Heart left ventricle (tissue), 16 donors: ENCODE data around the gene USP54. TPM values are rescaled to one million over a fixed set of nuclear protein-coding genes. Genes with fewer than 3 reads are reported as not detected.

Source experiments
- ATAC-seq, 4 donors: fragments of 200-7000 bp; cut with Tn5 transposase; one replicate each; pipeline ENCODE4 v1.9.1; 2020 to 2022; ENCODE audit warnings: moderate library complexity in 4 of 4, mild to moderate bottlenecking in 3 of 4, moderate number of reproducible peaks in 1 of 4
- DNase-seq, 5 donors: peaks; one replicate each; pipeline ENCODE4 v3.0.0-alpha.2; 2020
- H3K27ac ChIP-seq, 12 donors: fragments of 200-600 bp; sonication (generic) in 4 of 12; one replicate each; pipeline versions ENCODE4 v1.5.0 to v1.8.0; 2016 to 2022; ENCODE audit warnings: mild to moderate bottlenecking in 2 of 12
- H3K27me3 ChIP-seq, 9 donors: fragments of 200-600 bp; sonication (generic) in 2 of 9; one replicate each; pipeline versions ENCODE4 v1.5.1 to v1.8.0; 2016 to 2022; ENCODE audit warnings: mild to moderate bottlenecking in 3 of 9
- H3K36me3 ChIP-seq, 9 donors: fragments of 200-600 bp; sonication (generic) in 2 of 9; one replicate each; pipeline versions ENCODE4 v1.5.0 to v1.8.0; 2018 to 2022; ENCODE audit warnings: mild to moderate bottlenecking in 2 of 9
- H3K4me1 ChIP-seq, 12 donors: fragments of 200-600 bp; sonication (generic) in 4 of 12; one replicate each; pipeline versions ENCODE4 v1.5.0 to v1.8.0; 2016 to 2022; ENCODE audit warnings: mild to moderate bottlenecking in 3 of 12
- H3K4me3 ChIP-seq, 12 donors: fragments of 200-600 bp; sonication (generic) in 4 of 12; one replicate each; pipeline versions ENCODE4 v1.5.0 to v1.8.0; 2017 to 2022; ENCODE audit warnings: mild to moderate bottlenecking in 9 of 12, moderate library complexity in 4 of 12
- H3K9me3 ChIP-seq, 12 donors: fragments of 200-600 bp; sonication (generic) in 4 of 12; one replicate each; pipeline versions ENCODE4 v1.5.0 to v1.8.0; 2016 to 2022; ENCODE audit warnings: mild to moderate bottlenecking in 1 of 12
- POLR2A ChIP-seq, 2 donors: fragments of 450-650 bp; IDR thresholded peaks; one replicate each; pipeline ENCODE4 v1.6.1; 2017; ENCODE audit warnings: antibody characterized with exemption in 2 of 2, mild to moderate bottlenecking in 2 of 2, moderate library complexity in 2 of 2
- WGBS, 4 donors: extraction: QIAGEN DNeasy Blood & Tissue Kit in 2 of 4; methylation state at CpG; one replicate each; pipeline versions ENCODE4 v1.1.5 to v1.1.7; 2013 to 2018; 5-methylcytosine and 5-hydroxymethylcytosine counted together
- intact Hi-C, 10 donors: fragments of 100-400 bp; cut with DNase I; formaldehyde crosslinking; loops; one replicate each; pipeline versions ENCODE4 v1.11.1 to v1.14.2; 2022
- polyA plus RNA-seq, 2 donors: library from polyadenylated mRNA; stranded (reverse); fragments of 200-250 nt; gene quantifications; one replicate each; pipeline ENCODE4 v1.2.3, GENCODE V29; 2013
- total RNA-seq, 9 donors: library from RNA; depleted of rRNA in 2 of 9; stranded (reverse); fragments of >200 nt in 2 of 9; fragmentation: NEBNext Ultra II Directional in 3 of 9; extraction: Animal tissue kit (Norgen Biotek cat#: 25700) in 3 of 9; gene quantifications; one replicate each; pipeline versions ENCODE4 v1.1.0 to v1.2.4, GENCODE V29; 2016 to 2023
- TF ChIP-seq, protein P1 (sequence below), 12 donors: fragments of 200-600 bp; sonication (generic) in 4 of 12; IDR thresholded peaks; one replicate each; pipeline versions ENCODE4 v1.5.0 to v1.8.0; 2018 to 2022; ENCODE audit warnings: antibody characterized with exemption in 12 of 12, mild to moderate bottlenecking in 5 of 12
- donor health status: ischemic (EF 13 %, LVEDD 7.1; RV severe dilation, severe dysfunction).
- donor health status: healthy with polysubstance abuse.
- donor health status: DM: no; HTN: yes; CAD: no.
- donor health status: DM: no; HTN: no; CAD: no.
- donor health status: ischemic (EF 25% LVEDD 6.9; RV normal size, moderate dysfunction).
- donor health status: ischemic (EF 25% LVEDD 5.7; RV mildly dilated, moderate dysfunction).
- donor health status: healthy.
- donor health status: DM: yes; HTN: yes; CAD: no.
- donor health status: ischemic (EF 35%, LVEDD 5.7; RV mildly dilated, moderate dysfunction).
- donor health status: nonischemic (EF 11% LVEDD 7.7; RV severe dilation, severe dysfunction).
- donor health status: DM: yes; HTN: yes; CAD: no.
- donor health status: PGD.
- donor health status: ischemic (EF 29% LVEDD 5.4; RV normal size, mild dysfunction).
- donor health status: nonischemic (EF 23%, LVEDD 6.1; RV moderate dilation, normal function).

Gene USP54
- total and polyA plus RNA-seq, 11 donors, result 9.1 to 37.3 (median 18.4) TPM

DNA sequence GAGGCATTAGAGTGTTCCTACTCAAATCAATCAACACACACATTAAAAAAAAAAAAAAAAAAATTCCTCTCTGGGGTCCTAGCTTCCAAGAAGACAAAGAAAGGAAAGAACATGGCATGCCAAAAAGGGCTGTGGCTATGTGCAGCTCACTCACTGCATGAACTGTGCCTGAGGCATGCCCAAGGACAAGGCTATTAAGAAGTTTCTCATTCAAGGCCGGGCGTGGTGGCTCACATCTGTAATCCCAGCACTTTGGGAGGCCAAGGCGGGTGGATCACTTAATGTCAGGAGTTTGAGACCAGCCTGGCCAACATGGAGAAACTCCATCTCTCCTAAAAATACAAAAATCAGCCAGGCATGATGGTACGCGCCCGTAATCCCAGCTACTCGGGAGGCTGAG is 53.4 kb downstream of the USP54 start:
- TF ChIP-seq POLR2A (IDR thresholded peaks at IDR 0.05), result no peak
- TF ChIP-seq, protein P1, sequence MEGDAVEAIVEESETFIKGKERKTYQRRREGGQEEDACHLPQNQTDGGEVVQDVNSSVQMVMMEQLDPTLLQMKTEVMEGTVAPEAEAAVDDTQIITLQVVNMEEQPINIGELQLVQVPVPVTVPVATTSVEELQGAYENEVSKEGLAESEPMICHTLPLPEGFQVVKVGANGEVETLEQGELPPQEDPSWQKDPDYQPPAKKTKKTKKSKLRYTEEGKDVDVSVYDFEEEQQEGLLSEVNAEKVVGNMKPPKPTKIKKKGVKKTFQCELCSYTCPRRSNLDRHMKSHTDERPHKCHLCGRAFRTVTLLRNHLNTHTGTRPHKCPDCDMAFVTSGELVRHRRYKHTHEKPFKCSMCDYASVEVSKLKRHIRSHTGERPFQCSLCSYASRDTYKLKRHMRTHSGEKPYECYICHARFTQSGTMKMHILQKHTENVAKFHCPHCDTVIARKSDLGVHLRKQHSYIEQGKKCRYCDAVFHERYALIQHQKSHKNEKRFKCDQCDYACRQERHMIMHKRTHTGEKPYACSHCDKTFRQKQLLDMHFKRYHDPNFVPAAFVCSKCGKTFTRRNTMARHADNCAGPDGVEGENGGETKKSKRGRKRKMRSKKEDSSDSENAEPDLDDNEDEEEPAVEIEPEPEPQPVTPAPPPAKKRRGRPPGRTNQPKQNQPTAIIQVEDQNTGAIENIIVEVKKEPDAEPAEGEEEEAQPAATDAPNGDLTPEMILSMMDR (IDR thresholded peaks at IDR 0.05), result no peak
- Histone ChIP-seq H3K9me3 (no peaks in the 10 kb centered on the region), H3K4me1 (no peaks in the 10 kb centered on the region), H3K4me3 (no peak overlapping the region), H3K27me3 (no peaks in the 10 kb centered on the region), H3K27ac (no peak overlapping the region), H3K36me3 (peaks cover 0 to 83% (median 32%) of the 10 kb centered on the region in 9 donors)
- ATAC-seq (no peak), DNase-seq (no peak)
- intact Hi-C loops, result loop anchor here in 1 of 10 donors (5.0 kb wide), 1 partner anchor 85 kb away; no protein-coding TSS in a partner anchor
- 94 to 98% (median 97%) methylated on average over 7 of the region's 7 CpGs for WGBS, 4 donors

DNA sequence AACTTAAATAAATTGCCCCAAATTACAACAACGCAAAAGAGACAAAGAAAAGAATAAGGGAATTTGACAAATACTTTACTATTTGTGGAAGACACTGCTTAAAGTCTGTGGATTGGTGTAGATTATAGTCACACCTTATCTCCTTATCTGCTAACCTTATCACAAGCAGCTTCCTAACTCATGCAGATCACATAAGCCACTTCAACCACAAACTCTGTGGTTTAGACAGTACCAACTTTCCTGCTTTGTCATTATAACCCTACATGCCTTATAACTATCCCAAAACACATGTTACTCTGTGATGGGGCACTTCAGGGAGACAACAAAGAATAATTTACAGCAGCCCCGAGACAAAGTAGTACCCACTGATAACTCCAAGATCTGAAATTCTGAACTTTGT is 53.9 kb downstream of the USP54 start:
- H3K27me3 ChIP-seq, result no peaks in the 10 kb centered on the region
- intact Hi-C loops, result loop anchor here in 1 of 10 donors (5.0 kb wide), 1 partner anchor 85 kb away; no protein-coding TSS in a partner anchor
- ATAC-seq (no peak), DNase-seq (no peak)
- H3K4me3 ChIP-seq, result no peak overlapping the region
- no peaks in the 10 kb centered on the region for H3K9me3 ChIP-seq
- no peak overlapping the region for H3K27ac ChIP-seq
- WGBS, 4 donors, result 84 to 91% (median 90%) methylated on average over 2 of the region's 2 CpGs
- H3K36me3 ChIP-seq, result peaks cover 0 to 82% (median 28%) of the 10 kb centered on the region in 9 donors
- TF ChIP-seq, protein P1 (IDR thresholded peaks at IDR 0.05), result no peak
- TF ChIP-seq POLR2A (IDR thresholded peaks at IDR 0.05), result no peak
- H3K4me1 ChIP-seq, result no peaks in the 10 kb centered on the region

DNA sequence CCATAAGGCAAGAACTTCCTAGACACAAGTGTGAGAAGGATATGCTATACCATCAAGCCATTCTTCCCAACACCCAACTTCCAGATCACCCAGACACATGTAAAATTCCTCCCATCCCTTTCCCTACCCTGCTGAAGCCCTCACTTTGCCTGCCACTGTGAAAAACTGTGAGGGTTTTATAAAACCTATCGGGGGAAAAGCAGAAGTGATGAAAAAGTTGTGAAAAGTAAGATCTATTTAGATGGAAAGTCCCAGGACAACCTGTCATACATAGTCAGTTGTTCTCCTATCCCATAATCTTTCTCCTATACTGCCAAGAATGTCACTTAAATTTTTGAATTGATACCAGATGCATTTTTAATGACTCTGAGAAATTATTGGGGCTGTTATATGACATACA is 56.3 kb downstream of the USP54 start:
- TF ChIP-seq POLR2A (IDR thresholded peaks at IDR 0.05), result no peak
- TF ChIP-seq, protein P1 (IDR thresholded peaks at IDR 0.05), result no peak
- DNase-seq, result no peak
- H3K27ac ChIP-seq, result no peak overlapping the region
- 94 to 100% (median 96%) methylated on average over 1 of the region's 1 CpG for WGBS, 4 donors
- H3K4me3 ChIP-seq, result no peak overlapping the region
- intact Hi-C loops, result loop anchor here in 2 of 10 donors (5.0 kb wide), 2 partner anchors 87 to 92 kb away; no protein-coding TSS in a partner anchor
- H3K36me3 ChIP-seq, result peaks cover 0 to 70% (median 29%) of the 10 kb centered on the region in 9 donors
- H3K27me3 ChIP-seq, result no peaks in the 10 kb centered on the region
- ATAC-seq, result no peak
- H3K9me3 ChIP-seq, result no peaks in the 10 kb centered on the region
- no peaks in the 10 kb centered on the region for H3K4me1 ChIP-seq

DNA sequence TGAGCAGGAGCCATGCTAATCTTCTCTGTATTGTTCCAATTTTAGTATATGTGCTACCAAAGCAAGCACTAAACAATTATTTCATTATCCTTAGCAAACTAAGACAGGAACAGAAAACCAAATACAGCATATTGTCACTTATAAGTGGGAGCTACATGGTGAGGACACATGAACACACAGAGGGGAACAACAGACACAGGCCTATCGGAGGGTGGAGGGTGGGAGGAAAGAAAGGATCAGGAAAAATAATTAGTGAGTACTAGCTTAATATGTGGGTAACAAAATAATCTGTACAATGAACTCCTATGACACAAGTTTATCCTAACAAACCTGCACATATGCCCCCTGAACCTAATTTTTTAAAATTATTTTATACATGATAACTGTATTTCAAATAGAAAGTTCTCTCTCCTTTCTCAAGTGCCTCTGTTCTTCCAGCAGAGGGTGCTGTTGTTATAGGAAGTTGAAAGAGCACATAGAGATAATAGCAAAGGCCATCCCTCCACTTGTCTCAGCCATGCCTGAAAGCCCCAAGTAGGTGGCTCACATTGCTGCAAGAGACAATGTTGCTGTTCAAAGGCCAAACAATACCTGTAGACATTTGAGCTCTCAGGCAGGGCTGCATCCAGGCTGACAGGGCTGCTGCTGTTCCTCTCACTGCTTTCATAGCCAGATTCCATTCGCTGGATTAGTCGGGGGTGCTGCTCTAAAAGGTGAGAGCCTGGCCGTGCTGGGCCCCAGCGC is 61.9 kb downstream of the USP54 start:
- peaks cover 0 to 3% (median 0%) of the 10 kb centered on the region in 12 donors for H3K4me1 ChIP-seq
- TF ChIP-seq, protein P1 (IDR thresholded peaks at IDR 0.05), result peak; percentile 73 to 95 (median 87)
- no peak for TF ChIP-seq POLR2A (IDR thresholded peaks at IDR 0.05)
- ATAC-seq (peak; percentile 66 to 91 (median 90)), DNase-seq (peak in 2 of 5 donors; percentile 42 to 62)
- no peaks in the 10 kb centered on the region for H3K9me3 ChIP-seq
- intact Hi-C loops, result loop anchor here (1.0 to 5.0 kb wide), 4 partner anchors 98 to 116 kb away; no protein-coding TSS in a partner anchor
- H3K36me3 ChIP-seq, result peaks cover 0 to 55% (median 43%) of the 10 kb centered on the region in 9 donors
- 94 to 98% (median 96%) methylated on average over 1 to 5 of the region's 5 CpGs for WGBS, 4 donors
- no peaks in the 10 kb centered on the region for H3K27me3 ChIP-seq
- no peak overlapping the region for H3K4me3 ChIP-seq
- H3K27ac ChIP-seq, result no peak overlapping the region
